ENCODE measurements around the gene GNPDA2. TPM values are rescaled to one million over a fixed set of nuclear protein-coding genes. Genes with fewer than 3 reads are reported as not detected.

GNPDA2 gene
- total RNA-seq, 2 donors from 2014 or later: 14.4 to 20.1 TPM

GRCh38 chr4:44670506-44671199 is 55.7 kb downstream of the GNPDA2 start:
- no peak for DNase-seq (ENCODE audit: low spot score)
- no peak overlapping the region for H3K27ac Mint-ChIP-seq
- no peak for ATAC-seq
- no peaks in the 10 kb centered on the region for H3K36me3 Mint-ChIP-seq
- no peaks in the 10 kb centered on the region for H3K4me1 Mint-ChIP-seq (ENCODE audit: low read depth in 2 of 2)
- no peaks in the 10 kb centered on the region for H3K9me3 Mint-ChIP-seq
- no peak overlapping the region for H3K4me3 Mint-ChIP-seq
- peaks cover 25 to 41% of the 10 kb centered on the region in 2 donors for H3K27me3 Mint-ChIP-seq

GRCh38 chr4:44668526-44668925 is 57.8 kb downstream of the GNPDA2 start:
- Mint-ChIP-seq H3K4me1 (ENCODE audit: low read depth in 2 of 2) (no peaks in the 10 kb centered on the region), H3K9me3 (no peaks in the 10 kb centered on the region), H3K36me3 (no peaks in the 10 kb centered on the region), H3K4me3 (no peak overlapping the region), H3K27me3 (peaks cover 20 to 31% of the 10 kb centered on the region in 2 donors), H3K27ac (no peak overlapping the region)
- ATAC-seq (no peak), DNase-seq (ENCODE audit: low spot score) (no peak)

GRCh38 chr4:44663539-44664263 is 62.7 kb downstream of the GNPDA2 start:
- Mint-ChIP-seq H3K27me3 (peaks cover 6 to 25% of the 10 kb centered on the region in 2 donors), H3K4me3 (no peak overlapping the region), H3K27ac (no peak overlapping the region), H3K9me3 (no peaks in the 10 kb centered on the region), H3K36me3 (no peaks in the 10 kb centered on the region), H3K4me1 (ENCODE audit: low read depth in 2 of 2) (no peaks in the 10 kb centered on the region)
- no peak for DNase-seq (ENCODE audit: low spot score)
- no peak for ATAC-seq

GRCh38 chr4:44662623-44663005 is 63.7 kb downstream of the GNPDA2 start:
- no peaks in the 10 kb centered on the region for H3K9me3 Mint-ChIP-seq
- no peaks in the 10 kb centered on the region for H3K36me3 Mint-ChIP-seq
- H3K27me3 Mint-ChIP-seq: peaks cover 12 to 31% of the 10 kb centered on the region in 2 donors
- no peak for ATAC-seq
- H3K27ac Mint-ChIP-seq: no peak overlapping the region
- DNase-seq (ENCODE audit: low spot score): no peak
- no peaks in the 10 kb centered on the region for H3K4me1 Mint-ChIP-seq (ENCODE audit: low read depth in 2 of 2)
- H3K4me3 Mint-ChIP-seq: no peak overlapping the region

- Mint-ChIP-seq H3K27me3 (peaks cover 13 to 31% of the 10 kb centered on the region in 2 donors), H3K4me3 (no peak overlapping the region), H3K36me3 (no peaks in the 10 kb centered on the region), H3K27ac (no peak overlapping the region), H3K4me1 (ENCODE audit: low read depth in 2 of 2) (no peaks in the 10 kb centered on the region), H3K9me3 (no peaks in the 10 kb centered on the region)
- ATAC-seq (no peak), DNase-seq (ENCODE audit: low spot score) (no peak)
Measured at GRCh38 chr4:44661940-44662622, 64.3 kb downstream of the GNPDA2 start.

- Mint-ChIP-seq H3K4me1 (ENCODE audit: low read depth in 2 of 2) (no peaks in the 10 kb centered on the region), H3K27me3 (peaks cover 13 to 31% of the 10 kb centered on the region in 2 donors), H3K27ac (no peak overlapping the region), H3K4me3 (no peak overlapping the region), H3K36me3 (no peaks in the 10 kb centered on the region), H3K9me3 (no peaks in the 10 kb centered on the region)
- ATAC-seq: no peak
- no peak for DNase-seq (ENCODE audit: low spot score)
Measured at GRCh38 chr4:44660396-44660795, 66.0 kb downstream of the GNPDA2 start.

GRCh38 chr4:44652002-44652401 is 74.4 kb downstream of the GNPDA2 start:
- Mint-ChIP-seq H3K27me3 (peaks cover 14 to 26% of the 10 kb centered on the region in 2 donors), H3K9me3 (no peaks in the 10 kb centered on the region), H3K4me3 (no peak overlapping the region), H3K4me1 (ENCODE audit: low read depth in 2 of 2) (no peaks in the 10 kb centered on the region), H3K36me3 (no peaks in the 10 kb centered on the region), H3K27ac (no peak overlapping the region)
- ATAC-seq: no peak
- DNase-seq (ENCODE audit: low spot score): no peak

Other genes starting within 250 kb of the GNPDA2 start
- not detected for gene YIPF7, start 74.9 kb downstream of the GNPDA2 start, total RNA-seq
- 10 to 100 TPM; 19.0 to 22.6 TPM for gene GUF1, start 48.1 kb downstream of the GNPDA2 start, total RNA-seq